Sigmoid colon (tissue), 4 donors: Measurements from ENCODE around the gene RHBDL3.

ENCODE experiments used
- CTCF ChIP-seq, 4 experiments: fragments of 450-650 bp in 3 of 4; fragments of 200-600 bp in 1 of 4; IDR thresholded peaks; one replicate each; pipeline ENCODE4 v1.5.1; 2016 to 2019; ENCODE audit warnings: antibody characterized with exemption in 4 of 4, mild to moderate bottlenecking in 3 of 4, moderate library complexity in 2 of 4
- EP300 ChIP-seq, 4 donors: sonication (generic); formaldehyde crosslinking; IDR thresholded peaks; one replicate each; pipeline ENCODE4 v1.6.1; 2017; ENCODE audit warnings: antibody characterized with exemption in 4 of 4
- POLR2A ChIP-seq, 2 donors: fragments of 450-650 bp; IDR thresholded peaks; one replicate each; pipeline ENCODE4 v1.6.1; 2016; ENCODE audit warnings: antibody characterized with exemption in 2 of 2, mild to moderate bottlenecking in 2 of 2, moderate library complexity in 2 of 2
- POLR2AphosphoS5 ChIP-seq, 4 donors: sonication (generic); formaldehyde crosslinking; IDR thresholded peaks; one replicate each; pipeline ENCODE4 v1.6.1; 2017; ENCODE audit warnings: antibody characterized with exemption in 4 of 4

GRCh38 chr17:32370426-32370825 lies 104.8 kb downstream of the RHBDL3 start:
- TF ChIP-seq POLR2A (IDR thresholded peaks at IDR 0.05) (no peak), CTCF (IDR thresholded peaks at IDR 0.05) (no peak), POLR2AphosphoS5 (IDR thresholded peaks at IDR 0.05) (no peak), EP300 (IDR thresholded peaks at IDR 0.05) (no peak)
